Measurements from ENCODE around the gene PREX1.
"Not testable (repeated sequence)": the region's sequence is repeated elsewhere in the genome, so short reads cannot be mapped to it uniquely, and the experiment has no call there.

PREX1 gene

GRCh38 chr20:48812114-48812513 lies 15.7 kb downstream of the PREX1 start:
- not testable (repeated sequence) for DNase-seq (ENCODE audit: low spot score)

- DNase-seq (ENCODE audit: low spot score), result no peak
These were observed 18.1 kb downstream of the PREX1 start for GRCh38 chr20:48809673-48810072.

GRCh38 chr20:48808382-48809034 lies 19.3 kb downstream of the PREX1 start:
- no peak for DNase-seq (ENCODE audit: low spot score)

GRCh38 chr20:48807586-48808381 lies 20.0 kb downstream of the PREX1 start:
- DNase-seq (ENCODE audit: low spot score), result no peak

GRCh38 chr20:48807051-48807450 lies 20.7 kb downstream of the PREX1 start:
- no peak for DNase-seq (ENCODE audit: low spot score)

- no peak for DNase-seq (ENCODE audit: low spot score)
These were observed 22.1 kb downstream of the PREX1 start for GRCh38 chr20:48805716-48806115.

GRCh38 chr20:48805286-48805685 lies 22.5 kb downstream of the PREX1 start:
- no peak for DNase-seq (ENCODE audit: low spot score)

GRCh38 chr20:48804300-48804980 lies 23.4 kb downstream of the PREX1 start:
- no peak for DNase-seq (ENCODE audit: low spot score)

GRCh38 chr20:48803176-48804053 lies 24.4 kb downstream of the PREX1 start:
- no peak for DNase-seq (ENCODE audit: low spot score)

- no peak for DNase-seq (ENCODE audit: low spot score)
These were observed 25.2 kb downstream of the PREX1 start for GRCh38 chr20:48802647-48803046.

GRCh38 chr20:48802216-48802615 lies 25.6 kb downstream of the PREX1 start:
- no peak for DNase-seq (ENCODE audit: low spot score)

GRCh38 chr20:48801197-48801596 lies 26.6 kb downstream of the PREX1 start:
- no peak for DNase-seq (ENCODE audit: low spot score)

GRCh38 chr20:48800177-48800576 lies 27.6 kb downstream of the PREX1 start:
- no peak for DNase-seq (ENCODE audit: low spot score)

GRCh38 chr20:48799328-48800105 lies 28.3 kb downstream of the PREX1 start:
- no peak for DNase-seq (ENCODE audit: low spot score)

GRCh38 chr20:48797850-48798747 lies 29.7 kb downstream of the PREX1 start:
- no peak for DNase-seq (ENCODE audit: low spot score)

GRCh38 chr20:48797275-48797825 lies 30.4 kb downstream of the PREX1 start:
- DNase-seq (ENCODE audit: low spot score), result no peak

GRCh38 chr20:48795732-48796131 lies 32.1 kb downstream of the PREX1 start:
- no peak for DNase-seq (ENCODE audit: low spot score)

- no peak for DNase-seq (ENCODE audit: low spot score)
These were observed 32.9 kb downstream of the PREX1 start for GRCh38 chr20:48794816-48795457.

GRCh38 chr20:48794360-48794759 lies 33.4 kb downstream of the PREX1 start:
- DNase-seq (ENCODE audit: low spot score), result no peak
